Endothelial cell of umbilical vein (primary cell): Measurements from ENCODE around the gene SLC6A20. TPM values are rescaled to one million over a fixed set of nuclear protein-coding genes. Genes with fewer than 3 reads are reported as not detected.

ENCODE experiments used
- BruUV-seq: library from RNA; stranded (reverse); fragments of 400-500 nt; replicated peaks from 2 replicates; lab custom pipeline; 2021; lab: Mats Ljungman, UMichigan
- CTCF ChIA-PET: fragments of 300-600, 350-600 bp; sonication (Branson Sonifier 250); formaldehyde crosslinking; loops from one replicate; lab custom pipeline; 2021; ENCODE audit warnings: antibody characterized with exemption, inconsistent platforms; lab: Charles Lee
- POLR2A ChIA-PET: fragments of 300-600, 350-600 bp; sonication (Branson Sonifier 250); formaldehyde crosslinking; loops from one replicate; lab custom pipeline; 2021; ENCODE audit warnings: antibody characterized with exemption, inconsistent platforms; lab: Charles Lee
- DNase-seq: peaks from one replicate; pipeline ENCODE4 v3.0.0-alpha.2; 2011; ENCODE audit warnings: low read depth, low spot score
- FAIRE-seq: peaks from 2 replicates; lab custom pipeline; 2011; peaks lifted over from hg19 to GRCh38; lab: Jason Lieb, UNC
- H2AFZ ChIP-seq: 2 replicates; pipeline ENCODE4 v1.6.0; 2012; ENCODE audit warnings: low read depth, low read length, control low read depth, inconsistent platforms
- H3K27ac ChIP-seq: 2 replicates; pipeline ENCODE4 v1.5.1; 2011; ENCODE audit warnings: low read depth, mild to moderate bottlenecking, control low read depth, low read length, moderate library complexity; ENCODE audit not compliant: insufficient read depth
- H3K27me3 ChIP-seq, 2 experiments: 2 replicates each; pipeline versions ENCODE4 v1.6.0 to v1.6.1; 2011; ENCODE audit warnings: low read length in 2 of 2, mixed read lengths in 1 of 2; ENCODE audit not compliant: control insufficient read depth in 2 of 2, insufficient read depth in 2 of 2
- H3K36me3 ChIP-seq, 2 experiments: 2 replicates in 1 of 2; 3 replicates in 1 of 2; pipeline ENCODE4 v1.5.1; 2011; ENCODE audit warnings: low read length in 2 of 2, mild to moderate bottlenecking in 1 of 2, moderate library complexity in 1 of 2; ENCODE audit not compliant: control insufficient read depth in 2 of 2, insufficient read depth in 2 of 2; ENCODE audit errors: extremely low read depth in 1 of 2
- H3K4me1 ChIP-seq: 3 replicates; pipeline ENCODE4 v1.5.1; 2011; ENCODE audit warnings: mild to moderate bottlenecking, low read length; ENCODE audit not compliant: control insufficient read depth, insufficient read depth; ENCODE audit errors: extremely low read depth
- H3K4me2 ChIP-seq: 2 replicates; pipeline ENCODE4 v1.6.1; 2011; ENCODE audit warnings: low read length, control low read depth, mixed read lengths; ENCODE audit not compliant: insufficient read depth
- H3K4me3 ChIP-seq, 3 experiments: fragments of 200-600 bp in 1 of 3; sonication (generic), shearing (Covaris generic) in 1 of 3; replicated peaks in 1 of 3; 2 replicates each; pipeline ENCODE4 v1.5.1; 2011 to 2016; ENCODE audit warnings: control low read depth in 3 of 3, low read length in 3 of 3, mild to moderate bottlenecking in 2 of 3, inconsistent platforms in 1 of 3, low read depth in 1 of 3, moderate library complexity in 1 of 3; ENCODE audit not compliant: insufficient read depth in 1 of 3
- H3K79me2 ChIP-seq: 2 replicates; pipeline ENCODE4 v1.6.0; 2012; ENCODE audit warnings: low read length, inconsistent platforms; ENCODE audit not compliant: control insufficient read depth, insufficient read depth
- H3K9ac ChIP-seq: replicated peaks from 2 replicates; pipeline ENCODE3; 2011; ENCODE audit warnings: low read length, control low read depth; ENCODE audit not compliant: insufficient read depth; ENCODE audit errors: extremely low read depth
- H3K9me1 ChIP-seq: replicated peaks from 3 replicates; pipeline ENCODE4 v1.6.0; 2011; ENCODE audit warnings: mild to moderate bottlenecking, low read length; ENCODE audit not compliant: control insufficient read depth, insufficient read depth; ENCODE audit errors: extremely low read depth
- H3K9me3 ChIP-seq: replicated peaks from 2 replicates; pipeline ENCODE4 v1.5.1; 2012; ENCODE audit warnings: low read length, inconsistent platforms; ENCODE audit not compliant: control insufficient read depth, insufficient read depth
- H4K20me1 ChIP-seq: replicated peaks from 2 replicates; pipeline ENCODE3; 2011; ENCODE audit warnings: mild to moderate bottlenecking, low read length; ENCODE audit not compliant: control insufficient read depth, insufficient read depth; ENCODE audit errors: extremely low read depth
- EZH2 ChIP-seq: IDR thresholded peaks from 2 replicates; pipeline ENCODE4 v1.6.1; 2012; ENCODE audit warnings: borderline replicate concordance, low read depth, mild to moderate bottlenecking, moderate library complexity, low read length, inconsistent platforms; ENCODE audit not compliant: severe bottlenecking
- FOS ChIP-seq: IDR thresholded peaks from 2 replicates; pipeline ENCODE4 v1.6.1; 2011; ENCODE audit warnings: mild to moderate bottlenecking, low read length, moderate library complexity, borderline replicate concordance; ENCODE audit not compliant: insufficient read depth
- GATA2 ChIP-seq: IDR thresholded peaks from 2 replicates; pipeline ENCODE4 v1.7.0; 2011; ENCODE audit warnings: low read depth, mild to moderate bottlenecking, moderate library complexity, mixed read lengths, low read length; ENCODE audit not compliant: insufficient read length, insufficient read depth
- JUN ChIP-seq: IDR thresholded peaks from 2 replicates; pipeline ENCODE4 v1.6.1; 2011; ENCODE audit warnings: borderline replicate concordance, low read depth; ENCODE audit not compliant: insufficient read length, insufficient read depth
- MAX ChIP-seq: IDR thresholded peaks from 2 replicates; pipeline ENCODE4 v1.6.1; 2011; ENCODE audit not compliant: insufficient read depth, insufficient read length
- MYC ChIP-seq: IDR thresholded peaks from one replicate; pipeline ENCODE4 v1.6.1; 2011; ENCODE audit warnings: mild to moderate bottlenecking, low read depth, low read length
- POLR2A ChIP-seq: IDR thresholded peaks from 2 replicates; pipeline ENCODE4 v1.6.1; 2012; ENCODE audit warnings: low read depth, mild to moderate bottlenecking, control low read depth, low read length
- POLR2AphosphoS5 ChIP-seq: IDR thresholded peaks from 2 replicates; pipeline ENCODE4 v1.6.1; 2012; ENCODE audit warnings: low read depth, mild to moderate bottlenecking, control low read depth, low read length, moderate library complexity; ENCODE audit not compliant: insufficient read depth
- dilution Hi-C: fragments of 300-500 bp; cut with MboI; formaldehyde crosslinking; loops from one replicate; pipeline ENCODE4 v1.15.0; 2019; ENCODE audit warnings: low sequenced_read_pairs; ENCODE audit not compliant: extremely low pct_ligation_motif_present
- intact Hi-C: fragments of 100-400 bp; cut with micrococcal nuclease; formaldehyde crosslinking; loops from one replicate; pipeline ENCODE4 v1.10.0; 2022
- polyA plus RNA-seq, 4 experiments: library from polyadenylated mRNA; depleted of rRNA in 3 of 4; stranded (reverse) in 3 of 4; unstranded in 1 of 4; fragments of >200 nt; gene quantifications; 2 replicates each; pipeline versions ENCODE4 v1.2.1 to v1.2.3, GENCODE V29; 2011 to 2012; ENCODE audit warnings: missing spikeins in 1 of 4
- total RNA-seq: library from RNA; stranded (reverse); gene quantifications from 2 replicates; pipeline ENCODE4 v1.2.3, GENCODE V29; 2021
- TF ChIP-seq, protein P1 (sequence below), 2 donors: IDR thresholded peaks; 1 replicate in 1 of 2; 2 replicates in 1 of 2; pipeline ENCODE4 v1.5.1; 2011; ENCODE audit warnings: low read length in 2 of 2, mild to moderate bottlenecking in 2 of 2, moderate library complexity in 2 of 2, control low read depth in 1 of 2, inconsistent platforms in 1 of 2, low read depth in 1 of 2; ENCODE audit not compliant: insufficient read depth in 1 of 2; ENCODE audit errors: extremely low read depth in 1 of 2

The SLC6A20 gene
- total and polyA plus RNA-seq, 2 donors (not counting 3 experiments of a cell fraction or from before 2014, with no cell fraction given), result not detected

DNA sequence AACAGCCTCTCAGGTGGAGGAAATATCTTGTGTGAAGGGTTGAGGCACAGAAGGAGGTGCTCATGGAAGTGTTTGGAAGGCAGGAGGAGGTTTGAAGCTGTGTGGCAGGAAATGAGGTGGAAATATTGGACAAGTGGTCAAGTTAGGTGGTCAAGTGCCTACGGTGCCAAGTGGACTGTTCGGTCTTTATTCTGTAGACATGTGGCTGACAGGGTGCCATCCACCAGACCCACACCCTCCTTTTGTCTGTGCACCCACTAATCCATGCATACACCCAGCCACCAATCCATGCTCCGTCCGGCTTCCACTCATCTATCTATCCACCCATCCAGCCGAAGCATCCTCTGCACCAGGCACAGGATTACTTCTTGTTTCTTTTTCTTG, 2.2 kb downstream of the SLC6A20 start:
- Histone ChIP-seq H2AFZ (no peak overlapping the region), H3K4me2 (no peak overlapping the region), H4K20me1 (no peaks in the 10 kb centered on the region), H3K4me1 (peaks cover 8% of the 10 kb centered on the region), H3K4me3 (no peak overlapping the region), H3K79me2 (no peaks in the 10 kb centered on the region), H3K9me1 (no peaks in the 10 kb centered on the region), H3K27me3 (peaks cover 51 to 64% of the 10 kb centered on the region in 2 experiments), H3K36me3 (no peaks in the 10 kb centered on the region), H3K9ac (no peak overlapping the region), H3K27ac (no peak overlapping the region), H3K9me3 (no peaks in the 10 kb centered on the region)
- intact Hi-C loops, result no loop called here
- dilution Hi-C loops, result no loop called here
- no peak for DNase-seq
- no TSS peak for BruUV-seq
- no peak for FAIRE-seq
- TF ChIP-seq MYC, result no peak
- TF ChIP-seq POLR2AphosphoS5, result no peak
- POLR2A ChIA-PET, result no interaction called here
- CTCF ChIA-PET, result interaction anchor here (1.1 kb wide), 1 partner anchor 31 kb away, joined by 3 read pairs; no protein-coding TSS in a partner anchor

GRCh38 chr3:45793482-45794176, 2.7 kb downstream of the SLC6A20 start:
- ChIA-PET POLR2A (no interaction called here), CTCF (interaction anchor here (1.1 kb wide), 1 partner anchor 32 kb away, joined by 3 read pairs; no protein-coding TSS in a partner anchor)
- Histone ChIP-seq H3K79me2 (no peaks in the 10 kb centered on the region), H2AFZ (no peak overlapping the region), H3K9me3 (no peaks in the 10 kb centered on the region), H3K9me1 (no peaks in the 10 kb centered on the region), H3K9ac (no peak overlapping the region), H4K20me1 (no peaks in the 10 kb centered on the region), H3K27me3 (peaks cover 47 to 61% of the 10 kb centered on the region in 2 experiments), H3K4me1 (peaks cover 8% of the 10 kb centered on the region), H3K36me3 (no peaks in the 10 kb centered on the region), H3K27ac (no peak overlapping the region), H3K4me2 (no peak overlapping the region), H3K4me3 (no peak overlapping the region)
- DNase-seq (no peak), FAIRE-seq (no peak)
- no TSS peak for BruUV-seq
- dilution Hi-C loops, result no loop called here
- no peak for TF ChIP-seq JUN
- TF ChIP-seq POLR2AphosphoS5, result no peak
- TF ChIP-seq, protein P1, sequence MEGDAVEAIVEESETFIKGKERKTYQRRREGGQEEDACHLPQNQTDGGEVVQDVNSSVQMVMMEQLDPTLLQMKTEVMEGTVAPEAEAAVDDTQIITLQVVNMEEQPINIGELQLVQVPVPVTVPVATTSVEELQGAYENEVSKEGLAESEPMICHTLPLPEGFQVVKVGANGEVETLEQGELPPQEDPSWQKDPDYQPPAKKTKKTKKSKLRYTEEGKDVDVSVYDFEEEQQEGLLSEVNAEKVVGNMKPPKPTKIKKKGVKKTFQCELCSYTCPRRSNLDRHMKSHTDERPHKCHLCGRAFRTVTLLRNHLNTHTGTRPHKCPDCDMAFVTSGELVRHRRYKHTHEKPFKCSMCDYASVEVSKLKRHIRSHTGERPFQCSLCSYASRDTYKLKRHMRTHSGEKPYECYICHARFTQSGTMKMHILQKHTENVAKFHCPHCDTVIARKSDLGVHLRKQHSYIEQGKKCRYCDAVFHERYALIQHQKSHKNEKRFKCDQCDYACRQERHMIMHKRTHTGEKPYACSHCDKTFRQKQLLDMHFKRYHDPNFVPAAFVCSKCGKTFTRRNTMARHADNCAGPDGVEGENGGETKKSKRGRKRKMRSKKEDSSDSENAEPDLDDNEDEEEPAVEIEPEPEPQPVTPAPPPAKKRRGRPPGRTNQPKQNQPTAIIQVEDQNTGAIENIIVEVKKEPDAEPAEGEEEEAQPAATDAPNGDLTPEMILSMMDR (IDR thresholded peaks at IDR 0.05; ENCODE audit: extremely low read depth in 1 of 2, insufficient read depth in 1 of 2, low read depth in 1 of 2, low read length in 2 of 2), result no peak
- TF ChIP-seq EZH2, result no peak
- no peak for TF ChIP-seq MYC
- no peak for TF ChIP-seq MAX
- TF ChIP-seq GATA2, result no peak
- TF ChIP-seq POLR2A, result no peak
- TF ChIP-seq FOS, result no peak
- intact Hi-C loops, result no loop called here
